CD4-positive, alpha-beta T cell (primary cell): ENCODE measurements around the gene R3HDM4. TPM values are rescaled to one million over a fixed set of nuclear protein-coding genes. Genes with fewer than 3 reads are reported as not detected.

Experiments used
- ATAC-seq: fragments of 200-7000 bp; cut with Tn5 transposase; one replicate; pipeline ENCODE4 v1.10.0; 2022; ENCODE audit warnings: mild to moderate bottlenecking; ENCODE audit not compliant: poor library complexity
- CTCF ChIA-PET: fragments of 350-600 bp; sonication (Branson Sonifier 250); formaldehyde crosslinking; loops from one replicate; lab custom pipeline; 2021; ENCODE audit warnings: antibody characterized with exemption, inconsistent platforms; lab: Charles Lee
- POLR2A ChIA-PET: fragments of 350-600 bp; sonication (Branson Sonifier 250); formaldehyde crosslinking; loops from one replicate; lab custom pipeline; 2021; ENCODE audit warnings: antibody characterized with exemption, inconsistent platforms; lab: Charles Lee
- DNase-seq, 14 experiments: peaks; one replicate each; pipeline ENCODE4 v3.0.0-alpha.2; 2013 to 2020; ENCODE audit warnings: mixed read lengths in 2 of 14
- H3K27ac ChIP-seq, 2 donors: one replicate each; pipeline versions ENCODE4 v1.5.1 to v1.7.0; 2013; ENCODE audit warnings: low read length in 2 of 2, low read depth in 1 of 2, mild to moderate bottlenecking in 1 of 2
- H3K27me3 ChIP-seq, 2 experiments: 1 replicate in 1 of 2; 2 replicates in 1 of 2; pipeline versions ENCODE4 v1.6.1 to v1.7.0; 2013; ENCODE audit warnings: low read length in 2 of 2, control low read depth in 1 of 2, mild to moderate bottlenecking in 1 of 2, moderate library complexity in 1 of 2; ENCODE audit not compliant: insufficient read depth in 2 of 2, control insufficient read depth in 1 of 2
- H3K36me3 ChIP-seq: one replicate; pipeline ENCODE4 v1.6.1; 2013; ENCODE audit warnings: low read length, control low read depth; ENCODE audit not compliant: insufficient read depth
- H3K4me1 ChIP-seq: one replicate; pipeline ENCODE4 v1.6.1; 2013; ENCODE audit warnings: low read length, control low read depth; ENCODE audit not compliant: insufficient read depth
- H3K4me3 ChIP-seq: one replicate; pipeline ENCODE4 v1.5.1; 2013; ENCODE audit warnings: mild to moderate bottlenecking, low read length, moderate library complexity
- H3K9me3 ChIP-seq, 2 experiments: 1 replicate in 1 of 2; 2 replicates in 1 of 2; pipeline versions ENCODE4 v1.6.1 to v1.7.0; 2013; ENCODE audit warnings: low read length in 2 of 2, mild to moderate bottlenecking in 2 of 2, control low read depth in 1 of 2, moderate library complexity in 1 of 2; ENCODE audit not compliant: control insufficient read depth in 1 of 2, insufficient read depth in 1 of 2
- H3K27ac Mint-ChIP-seq: one replicate; pipeline ENCODE4 v1.8.0; 2020; ENCODE audit warnings: mixed read lengths
- H3K27me3 Mint-ChIP-seq: one replicate; pipeline ENCODE4 v1.8.0; 2021; ENCODE audit warnings: mixed read lengths
- H3K36me3 Mint-ChIP-seq: one replicate; pipeline ENCODE4 v1.8.0; 2021; ENCODE audit warnings: low read depth, mixed read lengths
- H3K4me1 Mint-ChIP-seq: one replicate; pipeline ENCODE4 v1.8.0; 2021; ENCODE audit warnings: low read depth, mixed read lengths
- H3K4me3 Mint-ChIP-seq: one replicate; pipeline ENCODE4 v1.8.0; 2020; ENCODE audit warnings: mild to moderate bottlenecking, mixed read lengths
- H3K9me3 Mint-ChIP-seq: one replicate; pipeline ENCODE4 v1.8.0; 2020; ENCODE audit warnings: mixed read lengths
- CTCF ChIP-seq: fragments of 200-600 bp; IDR thresholded peaks from one replicate; pipeline ENCODE4 v1.8.0; 2022; ENCODE audit warnings: antibody characterized with exemption, mild to moderate bottlenecking
- intact Hi-C, 2 experiments: fragments of 100-400 bp; cut with DNase I in 1 of 2; cut with micrococcal nuclease in 1 of 2; formaldehyde crosslinking; loops; one replicate each; pipeline versions ENCODE4 v1.15.1 to v1.9.0; 2023 to 2025; cut with DNase I, micrococcal nuclease
- total RNA-seq, 174 experiments: library from RNA in 2 of 174; stranded (reverse) in 2 of 174; gene quantifications; one replicate each; pipeline ENCODE4 v1.2.3 and lab custom pipeline; 2021 to 2026

The R3HDM4 gene
- total RNA-seq, 2 experiments from 2014 or later = 309 to 313 TPM

GRCh38 chr19:956766-957440 is 43.9 kb upstream of the R3HDM4 start:
- Mint-ChIP-seq H3K9me3 (no peaks in the 10 kb centered on the region), H3K27me3 (no peaks in the 10 kb centered on the region), H3K4me1 (no peaks in the 10 kb centered on the region), H3K4me3 (no peak overlapping the region), H3K27ac (no peak overlapping the region), H3K36me3 (no peaks in the 10 kb centered on the region)
- Histone ChIP-seq H3K9me3 (no peaks in the 10 kb centered on the region), H3K27me3 (no peaks in the 10 kb centered on the region), H3K4me1 (peaks cover 25% of the 10 kb centered on the region), H3K36me3 (no peaks in the 10 kb centered on the region), H3K4me3 (no peak overlapping the region), H3K27ac (no peak overlapping the region)
- POLR2A ChIA-PET = no interaction called here
- no peak for DNase-seq
- no peak for ATAC-seq
- no peak for TF ChIP-seq CTCF
- intact Hi-C loops = no loop called here
- CTCF ChIA-PET = interaction anchor here (0.6 kb wide), 1 partner anchor 14 kb away, joined by 4 read pairs; no protein-coding TSS in a partner anchor

- Histone ChIP-seq H3K27ac (no peak overlapping the region), H3K9me3 (no peaks in the 10 kb centered on the region), H3K36me3 (no peaks in the 10 kb centered on the region), H3K27me3 (no peaks in the 10 kb centered on the region), H3K4me3 (no peak overlapping the region), H3K4me1 (peaks cover 23% of the 10 kb centered on the region)
- Mint-ChIP-seq H3K4me1 (no peaks in the 10 kb centered on the region), H3K27ac (no peak overlapping the region), H3K4me3 (no peak overlapping the region), H3K9me3 (no peaks in the 10 kb centered on the region), H3K27me3 (no peaks in the 10 kb centered on the region), H3K36me3 (no peaks in the 10 kb centered on the region)
- no peak for TF ChIP-seq CTCF
- DNase-seq (no peak), ATAC-seq (no peak)
- POLR2A ChIA-PET = no interaction called here
- intact Hi-C loops = no loop called here
- CTCF ChIA-PET = interaction anchor here (0.6 kb wide), 1 partner anchor 14 kb away, joined by 4 read pairs; no protein-coding TSS in a partner anchor
These were observed 43.1 kb upstream of the R3HDM4 start for GRCh38 chr19:955803-956765.

- H3K4me1 ChIP-seq = peaks cover 23% of the 10 kb centered on the region
- no peak overlapping the region for H3K27ac Mint-ChIP-seq
- ChIA-PET POLR2A (no interaction called here), CTCF (no interaction called here)
- DNase-seq = no peak
- no peaks in the 10 kb centered on the region for H3K27me3 Mint-ChIP-seq
- no peaks in the 10 kb centered on the region for H3K27me3 ChIP-seq
- H3K27ac ChIP-seq = no peak overlapping the region
- intact Hi-C loops = no loop called here
- no peak for TF ChIP-seq CTCF
- no peaks in the 10 kb centered on the region for H3K4me1 Mint-ChIP-seq
- no peak overlapping the region for H3K4me3 ChIP-seq
- H3K9me3 ChIP-seq = no peaks in the 10 kb centered on the region
- no peaks in the 10 kb centered on the region for H3K36me3 ChIP-seq
- no peak overlapping the region for H3K4me3 Mint-ChIP-seq
- no peaks in the 10 kb centered on the region for H3K9me3 Mint-ChIP-seq
- ATAC-seq = no peak
- H3K36me3 Mint-ChIP-seq = no peaks in the 10 kb centered on the region
These were observed 41.9 kb upstream of the R3HDM4 start for GRCh38 chr19:954672-955494.
